K562 (cell line): ENCODE data around the gene CCN5. TPM values are rescaled to one million over a fixed set of nuclear protein-coding genes. Genes with fewer than 3 reads are reported as not detected.
"Not testable (repeated sequence)": the region's sequence is repeated elsewhere in the genome, so short reads cannot be mapped to it uniquely, and the experiment has no call there.

Experiments used
- ATAC-seq: fragments of 200-7000 bp; cut with Tn5 transposase; 3 replicates; pipeline ENCODE4 v1.9.1; 2020; ENCODE audit warnings: moderate library complexity
- BruUV-seq: library from RNA; stranded (reverse); fragments of 400-500 nt; replicated peaks from 2 replicates; lab custom pipeline; 2021; lab: Mats Ljungman, UMichigan
- CTCF ChIA-PET: fragments of 300-600 bp; formaldehyde crosslinking; extraction: SDS; loops from one replicate; lab custom pipeline; 2021; ENCODE audit warnings: low intra/inter-chr PET ratio; lab: Yijun Ruan, JAX
- POLR2A ChIA-PET: fragments of 300-600, 350-650 bp; sonication (Branson Sonifier 250); formaldehyde crosslinking; extraction: SDS; loops from one replicate; lab custom pipeline; 2021; ENCODE audit warnings: antibody characterized with exemption, inconsistent platforms; lab: Yijun Ruan, JAX
- DNase-seq, 4 experiments: peaks; one replicate each; pipeline versions ENCODE4 v3.0.0 to v3.0.0-alpha.2; 2011 to 2018; ENCODE audit warnings: low spot score in 3 of 4, mixed read lengths in 3 of 4; ENCODE audit errors: extremely low read depth in 1 of 4
- FAIRE-seq: peaks from 2 replicates; lab custom pipeline; 2011; peaks lifted over from hg19 to GRCh38; lab: Jason Lieb, UNC
- H2AFZ ChIP-seq: 2 replicates; pipeline ENCODE4 v1.6.0; 2011; ENCODE audit warnings: low read depth, low read length, control low read depth, inconsistent platforms
- H3K27ac ChIP-seq: fragments of 200-600 bp; 3 replicates; pipeline ENCODE4 v1.8.0; 2011; ENCODE audit warnings: low read depth, mild to moderate bottlenecking, control low read depth, inconsistent platforms, low read length, moderate library complexity, mixed read lengths; ENCODE audit errors: extremely low read depth
- H3K27me3 ChIP-seq, 2 experiments: fragments of 300-600 bp in 1 of 2; 2 replicates in 1 of 2; 3 replicates in 1 of 2; pipeline versions ENCODE4 v1.6.0 to v1.8.0; 2011; ENCODE audit warnings: inconsistent platforms in 2 of 2, low read length in 2 of 2, mild to moderate bottlenecking in 1 of 2, mixed read lengths in 1 of 2, moderate library complexity in 1 of 2; ENCODE audit not compliant: control insufficient read depth in 2 of 2, insufficient read depth in 2 of 2
- H3K36me3 ChIP-seq: fragments of 300-600 bp; 3 replicates; pipeline ENCODE4 v1.8.0; 2011; ENCODE audit warnings: mild to moderate bottlenecking, low read length, inconsistent platforms; ENCODE audit not compliant: control insufficient read depth, insufficient read depth
- H3K4me1 ChIP-seq, 2 experiments: fragments of 200-600 bp in 1 of 2; replicated peaks in 1 of 2; 2 replicates in 1 of 2; 3 replicates in 1 of 2; pipeline versions ENCODE4 v1.5.1 to v1.8.0; 2011; ENCODE audit warnings: inconsistent platforms in 2 of 2, low read length in 2 of 2, mild to moderate bottlenecking in 1 of 2, mixed read lengths in 1 of 2, moderate library complexity in 1 of 2; ENCODE audit not compliant: control insufficient read depth in 2 of 2, insufficient read depth in 2 of 2
- H3K4me2 ChIP-seq: 2 replicates; pipeline ENCODE4 v1.6.1; 2011; ENCODE audit warnings: low read length, control low read depth, inconsistent platforms, mixed read lengths; ENCODE audit not compliant: insufficient read depth
- H3K4me3 ChIP-seq: fragments of 200-600 bp; sonication (generic), shearing (Covaris generic); 2 replicates; pipeline ENCODE4 v1.5.1; 2016; ENCODE audit warnings: control low read depth, inconsistent platforms
- H3K79me2 ChIP-seq: fragments of 200-600 bp; 3 replicates; pipeline ENCODE4 v1.8.0; 2011; ENCODE audit warnings: low read length, inconsistent platforms; ENCODE audit not compliant: control insufficient read depth, insufficient read depth
- H3K9ac ChIP-seq, 2 experiments: 2 replicates each; pipeline versions ENCODE4 v1.6.0 to v1.6.1; 2011; ENCODE audit warnings: low read depth in 2 of 2, low read length in 2 of 2, control low read depth in 1 of 2, inconsistent platforms in 1 of 2, mild to moderate bottlenecking in 1 of 2, mixed read lengths in 1 of 2; ENCODE audit not compliant: insufficient read depth in 1 of 2
- H3K9me1 ChIP-seq: one replicate; pipeline ENCODE4 v1.6.0; 2011; ENCODE audit warnings: inconsistent platforms, mild to moderate bottlenecking, low read length, moderate library complexity; ENCODE audit not compliant: control insufficient read depth, insufficient read depth
- H3K9me3 ChIP-seq: replicated peaks from 2 replicates; pipeline ENCODE4 v1.5.1; 2011; ENCODE audit warnings: low read depth, low read length, inconsistent platforms; ENCODE audit not compliant: control insufficient read depth, insufficient read depth
- H4K20me1 ChIP-seq: replicated peaks from 2 replicates; pipeline ENCODE4 v1.6.1; 2011; ENCODE audit warnings: low read length, inconsistent platforms, mixed read lengths; ENCODE audit not compliant: control insufficient read depth, insufficient read depth
- DNMT1 ChIP-seq: fragments of 450-650 bp; IDR thresholded peaks from 2 replicates; pipeline ENCODE4 v1.6.1; 2016; ENCODE audit warnings: antibody characterized with exemption, mild to moderate bottlenecking
- HINFP ChIP-seq: fragments of 450-650 bp; conservative IDR thresholded peaks from 2 replicates; pipeline ENCODE4 v1.6.1; 2016; ENCODE audit warnings: missing genetic modification characterization, low read depth, mild to moderate bottlenecking, control low read depth, missing compliant biosample characterization
- WGBS: fragments of 100-300 bp; shearing (Covaris generic); methylation state at CpG from one replicate; pipeline ENCODE4 v1.1.6; 2016; ENCODE audit warnings: low coverage, mixed read lengths; ENCODE audit not compliant: insufficient coverage; ENCODE audit errors: missing lambda C conversion rate; 5-methylcytosine and 5-hydroxymethylcytosine counted together
- in situ Hi-C: fragments of 300-500 bp; cut with MboI; formaldehyde crosslinking; loops from 4 replicates; pipeline ENCODE4 v1.15.0; 2018; ENCODE audit warnings: inconsistent platforms, mixed read lengths
- intact Hi-C: fragments of 100-400 bp; cut with micrococcal nuclease; formaldehyde crosslinking; loops from 2 replicates; pipeline ENCODE4 v1.14.2; 2022
- polyA plus RNA-seq, 8 experiments: library from polyadenylated mRNA; depleted of rRNA in 4 of 8; stranded (reverse) in 5 of 8; unstranded in 3 of 8; fragments of >200 nt; fragmentation: Nextera tagmentation in 2 of 8; fragmentation: Illumina TruSeq in 1 of 8; extraction: Ambion mirVana in 2 of 8; extraction: Trizol in 1 of 8; gene quantifications; 2 replicates each; pipeline versions ENCODE4 v1.2.1 to v1.2.3, GENCODE V29; 2011 to 2014; ENCODE audit warnings: inconsistent platforms in 1 of 8, missing spikeins in 1 of 8
- total RNA-seq, 7 experiments: library from RNA; depleted of rRNA in 6 of 7; stranded (reverse); fragments of >200 nt in 6 of 7; fragmentation: Illumina TruSeq in 2 of 7; extraction: Trizol in 2 of 7; gene quantifications; 2 replicates each; pipeline versions ENCODE4 v1.2.1 to v1.2.3, GENCODE V29; 2011 to 2021; ENCODE audit warnings: low replicate concordance in 1 of 7

Gene CCN5
- total and polyA plus RNA-seq, 9 of the 15 experiments (the other 6 are each of a cell fraction or from before 2014, with no cell fraction given): not detected

GRCh38 chr20:44666066-44666465 lies 49.1 kb upstream of the CCN5 start:
- H2AFZ ChIP-seq: no peak overlapping the region
- no peak overlapping the region for H3K4me2 ChIP-seq
- no peak overlapping the region for H3K27ac ChIP-seq
- H3K79me2 ChIP-seq: no peaks in the 10 kb centered on the region
- in situ Hi-C loops: no loop called here
- intact Hi-C loops: no loop called here
- 9% methylated on average over 3 of the region's 3 CpGs for WGBS
- no peaks in the 10 kb centered on the region for H3K9me1 ChIP-seq
- BruUV-seq: no TSS peak
- no peaks in the 10 kb centered on the region for H3K36me3 ChIP-seq
- 0 out of 2 replicates have a peak, but pooled peaks have one; percentile 30 for TF ChIP-seq HINFP (tag)
- TF ChIP-seq DNMT1: no peak
- TF ChIP-seq, all 486 proteins: peak for 1
- H3K27me3 ChIP-seq: peaks cover 12 to 18% of the 10 kb centered on the region in 2 experiments
- no peak for ATAC-seq
- CTCF ChIA-PET: no interaction called here
- FAIRE-seq: no peak
- H4K20me1 ChIP-seq: no peaks in the 10 kb centered on the region
- no peaks in the 10 kb centered on the region for H3K4me1 ChIP-seq
- H3K9me3 ChIP-seq: no peaks in the 10 kb centered on the region
- POLR2A ChIA-PET: interaction anchor here (0.6 to 0.7 kb wide), 2 partner anchors 39 to 602 kb away, joined by 3 read pairs; no protein-coding TSS in a partner anchor
- H3K4me3 ChIP-seq: no peak overlapping the region
- no peak for DNase-seq
- H3K9ac ChIP-seq: no peak overlapping the region

- H3K27ac ChIP-seq, H3K4me2 ChIP-seq, H3K4me3 ChIP-seq, H3K4me1 ChIP-seq, H3K79me2 ChIP-seq, FAIRE-seq, POLR2A ChIA-PET, DNase-seq, CTCF ChIA-PET, H2AFZ ChIP-seq, H3K9me1 ChIP-seq, intact Hi-C loops, BruUV-seq, ATAC-seq, H3K9me3 ChIP-seq, H4K20me1 ChIP-seq, H3K9ac ChIP-seq, H3K36me3 ChIP-seq, in situ Hi-C loops: not testable (repeated sequence)
- WGBS: 22% methylated on average over 6 of the region's 9 CpGs
- peaks cover 5 to 15% of the 10 kb centered on the region in 2 experiments for H3K27me3 ChIP-seq
Observed at GRCh38 chr20:44670851-44671250, 44.3 kb upstream of the CCN5 start.

GRCh38 chr20:44671541-44671940 lies 43.6 kb upstream of the CCN5 start:
- H3K4me2 ChIP-seq, H3K79me2 ChIP-seq, H3K4me1 ChIP-seq, H3K4me3 ChIP-seq, DNase-seq, H3K27ac ChIP-seq, intact Hi-C loops, CTCF ChIA-PET, FAIRE-seq, H3K9me3 ChIP-seq, H3K36me3 ChIP-seq, H3K9me1 ChIP-seq, BruUV-seq, ATAC-seq, H3K9ac ChIP-seq, POLR2A ChIA-PET, H2AFZ ChIP-seq, in situ Hi-C loops, H4K20me1 ChIP-seq: not testable (repeated sequence)
- peaks cover 0 to 13% of the 10 kb centered on the region in 2 experiments for H3K27me3 ChIP-seq
- WGBS: 1% methylated on average over 6 of the region's 7 CpGs
